GM23338 (cell line): ENCODE measurements around the gene VEPH1. TPM values are rescaled to one million over a fixed set of nuclear protein-coding genes. Genes with fewer than 3 reads are reported as not detected.

ENCODE experiments used
- ATAC-seq: fragments of 200-7000 bp; cut with Tn5 transposase; 3 replicates; pipeline ENCODE4 v1.9.1; 2020
- DNase-seq: peaks from one replicate; pipeline ENCODE4 v3.0.0-alpha.2; 2015; ENCODE audit warnings: low spot score
- H2AFZ ChIP-seq: fragments of 200-600 bp; sonication (generic); 2 replicates; pipeline ENCODE4 v1.8.0; 2016; ENCODE audit warnings: antibody characterized with exemption, mild to moderate bottlenecking, moderate library complexity
- H3F3A ChIP-seq: fragments of 200-600 bp; sonication (generic); replicated peaks from 2 replicates; pipeline ENCODE4 v1.8.0; 2017; ENCODE audit warnings: antibody characterized with exemption, mixed run types, low read depth
- H3K27ac ChIP-seq: fragments of 200-600 bp; sonication (generic); 2 replicates; pipeline ENCODE4 v1.6.1; 2016; ENCODE audit warnings: low read depth
- H3K27me3 ChIP-seq: fragments of 200-600 bp; sonication (generic); 2 replicates; pipeline ENCODE4 v1.8.0; 2016; ENCODE audit warnings: mild to moderate bottlenecking, mixed run types, moderate library complexity; ENCODE audit not compliant: insufficient read depth
- H3K36me3 ChIP-seq: fragments of 200-600 bp; sonication (generic); 2 replicates; pipeline ENCODE4 v1.8.0; 2016; ENCODE audit warnings: mild to moderate bottlenecking; ENCODE audit not compliant: insufficient read depth
- H3K4me1 ChIP-seq: fragments of 200-600 bp; sonication (generic); 2 replicates; pipeline ENCODE4 v1.8.0; 2016; ENCODE audit warnings: mild to moderate bottlenecking, moderate library complexity; ENCODE audit not compliant: insufficient read depth
- H3K4me2 ChIP-seq: fragments of 200-600 bp; sonication (generic); 2 replicates; pipeline ENCODE4 v1.7.1; 2017; ENCODE audit warnings: mixed run types
- H3K4me3 ChIP-seq: fragments of 200-600 bp; sonication (generic); 2 replicates; pipeline ENCODE4 v1.6.1; 2016; ENCODE audit warnings: mixed run types
- H3K79me2 ChIP-seq: fragments of 200-600 bp; sonication (generic); replicated peaks from 2 replicates; pipeline ENCODE4 v1.8.0; 2017; ENCODE audit warnings: mild to moderate bottlenecking; ENCODE audit not compliant: insufficient read depth
- H3K9me2 ChIP-seq: fragments of 200-600 bp; sonication (generic); 2 replicates; pipeline ENCODE4 v1.8.0; 2017; ENCODE audit not compliant: insufficient read depth
- H4K20me1 ChIP-seq: fragments of 200-600 bp; sonication (generic); replicated peaks from 2 replicates; pipeline ENCODE4 v1.8.0; 2017; ENCODE audit warnings: mild to moderate bottlenecking; ENCODE audit not compliant: insufficient read depth
- H3K27ac Mint-ChIP-seq: 2 replicates; pipeline ENCODE4 v1.8.0; 2020; ENCODE audit warnings: inconsistent platforms, mild to moderate bottlenecking, moderate library complexity, mixed read lengths
- H3K27me3 Mint-ChIP-seq: 3 replicates; pipeline ENCODE4 v1.8.0; 2022; ENCODE audit warnings: low read depth, mild to moderate bottlenecking, moderate library complexity, mixed read lengths, inconsistent platforms; ENCODE audit not compliant: insufficient read depth, poor library complexity
- H3K36me3 Mint-ChIP-seq: 3 replicates; pipeline ENCODE4 v1.8.0; 2021; ENCODE audit warnings: low read depth, mild to moderate bottlenecking, inconsistent platforms, moderate library complexity, mixed read lengths
- H3K4me1 Mint-ChIP-seq: 3 replicates; pipeline ENCODE4 v1.8.0; 2020; ENCODE audit warnings: mild to moderate bottlenecking, inconsistent platforms, mixed read lengths
- H3K4me3 Mint-ChIP-seq: 3 replicates; pipeline ENCODE4 v1.8.0; 2021; ENCODE audit warnings: moderate library complexity, mild to moderate bottlenecking, inconsistent platforms, mixed read lengths
- H3K9me3 Mint-ChIP-seq: 3 replicates; pipeline ENCODE4 v1.8.0; 2020; ENCODE audit warnings: moderate library complexity, mild to moderate bottlenecking, inconsistent platforms, mixed read lengths
- CREB1 ChIP-seq: fragments of 250-450 bp; sonication (Bioruptor Pico); IDR thresholded peaks from 2 replicates; pipeline ENCODE4 v1.5.0; 2020; ENCODE audit warnings: low read depth, mild to moderate bottlenecking, moderate library complexity
- EZH2 ChIP-seq: fragments of 200-600 bp; sonication (generic); IDR thresholded peaks from one replicate; pipeline ENCODE4 v1.8.0; 2017; ENCODE audit warnings: antibody characterized with exemption, mild to moderate bottlenecking, low read depth; ENCODE audit not compliant: unreplicated experiment
- EZH2phosphoT487 ChIP-seq: fragments of 200-600 bp; sonication (generic); IDR thresholded peaks from one replicate; pipeline ENCODE4 v1.8.1; 2018; ENCODE audit warnings: antibody characterized with exemption; ENCODE audit not compliant: unreplicated experiment
- JUNB ChIP-seq: IDR thresholded peaks from one replicate; pipeline ENCODE4 v1.6.1; 2016; ENCODE audit warnings: antibody characterized with exemption; ENCODE audit not compliant: unreplicated experiment
- NANOG ChIP-seq: IDR thresholded peaks from 2 replicates; pipeline ENCODE4 v1.6.1; 2016; ENCODE audit warnings: antibody characterized with exemption, borderline replicate concordance
- POLR2AphosphoS5 ChIP-seq: IDR thresholded peaks from 2 replicates; pipeline ENCODE4 v1.6.1; 2016; ENCODE audit warnings: antibody characterized with exemption, low read depth
- STAT1 ChIP-seq: IDR thresholded peaks from one replicate; pipeline ENCODE4 v1.6.1; 2016; ENCODE audit warnings: antibody characterized with exemption; ENCODE audit not compliant: unreplicated experiment
- ZNF114 ChIP-seq: fragments of 250-450 bp; sonication (Bioruptor Pico); IDR thresholded peaks from 2 replicates; pipeline ENCODE4 v1.5.0; 2020; ENCODE audit warnings: mild to moderate bottlenecking, moderate library complexity
- ZNF331 ChIP-seq: fragments of 250-450 bp; sonication (Bioruptor Pico); IDR thresholded peaks from 2 replicates; pipeline ENCODE4 v1.5.0; 2020; ENCODE audit warnings: low read depth, mild to moderate bottlenecking, moderate library complexity
- polyA plus RNA-seq: library from polyadenylated mRNA; unstranded; fragments of >200 nt; fragmentation: Nextera tagmentation; extraction: Ambion mirVana; gene quantifications from 2 replicates; pipeline ENCODE4 v1.2.1, GENCODE V29; 2016
- total RNA-seq: library from RNA; depleted of rRNA; stranded (reverse); fragments of >200 nt; shearing (Covaris generic); gene quantifications from 2 replicates; pipeline ENCODE4 v1.2.3, GENCODE V29; 2014
- TF ChIP-seq, protein P1 (sequence below): IDR thresholded peaks from one replicate; pipeline ENCODE4 v1.6.1; 2018; ENCODE audit warnings: antibody characterized with exemption; ENCODE audit not compliant: unreplicated experiment
- TF ChIP-seq, protein P2 (sequence below): fragments of 250-450 bp; sonication (Bioruptor Pico); IDR thresholded peaks from 2 replicates; pipeline ENCODE4 v1.5.0; 2020; ENCODE audit warnings: mild to moderate bottlenecking, moderate library complexity
- TF ChIP-seq, protein P3 (sequence below): IDR thresholded peaks from 2 replicates; pipeline ENCODE4 v1.6.1; 2016; ENCODE audit warnings: antibody characterized with exemption
- TF ChIP-seq, protein P4 (sequence below), 2 experiments: fragments of 200-600 bp in 1 of 2; sonication (generic) in 1 of 2; conservative IDR thresholded peaks; 2 replicates each; pipeline versions ENCODE4 v1.5.1 to v1.6.1; 2016 to 2017; ENCODE audit warnings: antibody characterized with exemption in 2 of 2, low read depth in 2 of 2, mild to moderate bottlenecking in 2 of 2, moderate library complexity in 1 of 2

Gene VEPH1
- total and polyA plus RNA-seq, 2 experiments from 2014 or later, result 15.4 to 33.8 TPM

GRCh38 chr3:157512534-157512933 lies 9.3 kb upstream of the VEPH1 start:
- H3K9me3 Mint-ChIP-seq, result no peaks in the 10 kb centered on the region
- Histone ChIP-seq H3F3A (no peaks in the 10 kb centered on the region), H4K20me1 (no peaks in the 10 kb centered on the region), H3K4me3 (no peak overlapping the region), H3K4me1 (no peaks in the 10 kb centered on the region), H3K27me3 (no peaks in the 10 kb centered on the region), H3K4me2 (no peak overlapping the region), H3K79me2 (no peaks in the 10 kb centered on the region), H3K9me2 (no peaks in the 10 kb centered on the region), H3K36me3 (no peaks in the 10 kb centered on the region), H3K27ac (no peak overlapping the region), H2AFZ (no peak overlapping the region)
- H3K27ac Mint-ChIP-seq, result no peak overlapping the region; the same call in 1 of the 2 replicates
- peaks cover 3% of the 10 kb centered on the region for H3K27me3 Mint-ChIP-seq
- H3K36me3 Mint-ChIP-seq, result no peaks in the 10 kb centered on the region
- ATAC-seq (no peak), DNase-seq (no peak)
- TF ChIP-seq NANOG (no peak), EZH2 (no peak), ZNF114 (CRISPR knock-in tag) (no peak), EZH2phosphoT487 (no peak), CREB1 (CRISPR knock-in tag) (no peak), POLR2AphosphoS5 (no peak), ZNF331 (CRISPR knock-in tag) (no peak), STAT1 (no peak), JUNB (no peak)
- TF ChIP-seq, protein P1, sequence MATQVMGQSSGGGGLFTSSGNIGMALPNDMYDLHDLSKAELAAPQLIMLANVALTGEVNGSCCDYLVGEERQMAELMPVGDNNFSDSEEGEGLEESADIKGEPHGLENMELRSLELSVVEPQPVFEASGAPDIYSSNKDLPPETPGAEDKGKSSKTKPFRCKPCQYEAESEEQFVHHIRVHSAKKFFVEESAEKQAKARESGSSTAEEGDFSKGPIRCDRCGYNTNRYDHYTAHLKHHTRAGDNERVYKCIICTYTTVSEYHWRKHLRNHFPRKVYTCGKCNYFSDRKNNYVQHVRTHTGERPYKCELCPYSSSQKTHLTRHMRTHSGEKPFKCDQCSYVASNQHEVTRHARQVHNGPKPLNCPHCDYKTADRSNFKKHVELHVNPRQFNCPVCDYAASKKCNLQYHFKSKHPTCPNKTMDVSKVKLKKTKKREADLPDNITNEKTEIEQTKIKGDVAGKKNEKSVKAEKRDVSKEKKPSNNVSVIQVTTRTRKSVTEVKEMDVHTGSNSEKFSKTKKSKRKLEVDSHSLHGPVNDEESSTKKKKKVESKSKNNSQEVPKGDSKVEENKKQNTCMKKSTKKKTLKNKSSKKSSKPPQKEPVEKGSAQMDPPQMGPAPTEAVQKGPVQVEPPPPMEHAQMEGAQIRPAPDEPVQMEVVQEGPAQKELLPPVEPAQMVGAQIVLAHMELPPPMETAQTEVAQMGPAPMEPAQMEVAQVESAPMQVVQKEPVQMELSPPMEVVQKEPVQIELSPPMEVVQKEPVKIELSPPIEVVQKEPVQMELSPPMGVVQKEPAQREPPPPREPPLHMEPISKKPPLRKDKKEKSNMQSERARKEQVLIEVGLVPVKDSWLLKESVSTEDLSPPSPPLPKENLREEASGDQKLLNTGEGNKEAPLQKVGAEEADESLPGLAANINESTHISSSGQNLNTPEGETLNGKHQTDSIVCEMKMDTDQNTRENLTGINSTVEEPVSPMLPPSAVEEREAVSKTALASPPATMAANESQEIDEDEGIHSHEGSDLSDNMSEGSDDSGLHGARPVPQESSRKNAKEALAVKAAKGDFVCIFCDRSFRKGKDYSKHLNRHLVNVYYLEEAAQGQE, result no peak
- TF ChIP-seq, protein P2, sequence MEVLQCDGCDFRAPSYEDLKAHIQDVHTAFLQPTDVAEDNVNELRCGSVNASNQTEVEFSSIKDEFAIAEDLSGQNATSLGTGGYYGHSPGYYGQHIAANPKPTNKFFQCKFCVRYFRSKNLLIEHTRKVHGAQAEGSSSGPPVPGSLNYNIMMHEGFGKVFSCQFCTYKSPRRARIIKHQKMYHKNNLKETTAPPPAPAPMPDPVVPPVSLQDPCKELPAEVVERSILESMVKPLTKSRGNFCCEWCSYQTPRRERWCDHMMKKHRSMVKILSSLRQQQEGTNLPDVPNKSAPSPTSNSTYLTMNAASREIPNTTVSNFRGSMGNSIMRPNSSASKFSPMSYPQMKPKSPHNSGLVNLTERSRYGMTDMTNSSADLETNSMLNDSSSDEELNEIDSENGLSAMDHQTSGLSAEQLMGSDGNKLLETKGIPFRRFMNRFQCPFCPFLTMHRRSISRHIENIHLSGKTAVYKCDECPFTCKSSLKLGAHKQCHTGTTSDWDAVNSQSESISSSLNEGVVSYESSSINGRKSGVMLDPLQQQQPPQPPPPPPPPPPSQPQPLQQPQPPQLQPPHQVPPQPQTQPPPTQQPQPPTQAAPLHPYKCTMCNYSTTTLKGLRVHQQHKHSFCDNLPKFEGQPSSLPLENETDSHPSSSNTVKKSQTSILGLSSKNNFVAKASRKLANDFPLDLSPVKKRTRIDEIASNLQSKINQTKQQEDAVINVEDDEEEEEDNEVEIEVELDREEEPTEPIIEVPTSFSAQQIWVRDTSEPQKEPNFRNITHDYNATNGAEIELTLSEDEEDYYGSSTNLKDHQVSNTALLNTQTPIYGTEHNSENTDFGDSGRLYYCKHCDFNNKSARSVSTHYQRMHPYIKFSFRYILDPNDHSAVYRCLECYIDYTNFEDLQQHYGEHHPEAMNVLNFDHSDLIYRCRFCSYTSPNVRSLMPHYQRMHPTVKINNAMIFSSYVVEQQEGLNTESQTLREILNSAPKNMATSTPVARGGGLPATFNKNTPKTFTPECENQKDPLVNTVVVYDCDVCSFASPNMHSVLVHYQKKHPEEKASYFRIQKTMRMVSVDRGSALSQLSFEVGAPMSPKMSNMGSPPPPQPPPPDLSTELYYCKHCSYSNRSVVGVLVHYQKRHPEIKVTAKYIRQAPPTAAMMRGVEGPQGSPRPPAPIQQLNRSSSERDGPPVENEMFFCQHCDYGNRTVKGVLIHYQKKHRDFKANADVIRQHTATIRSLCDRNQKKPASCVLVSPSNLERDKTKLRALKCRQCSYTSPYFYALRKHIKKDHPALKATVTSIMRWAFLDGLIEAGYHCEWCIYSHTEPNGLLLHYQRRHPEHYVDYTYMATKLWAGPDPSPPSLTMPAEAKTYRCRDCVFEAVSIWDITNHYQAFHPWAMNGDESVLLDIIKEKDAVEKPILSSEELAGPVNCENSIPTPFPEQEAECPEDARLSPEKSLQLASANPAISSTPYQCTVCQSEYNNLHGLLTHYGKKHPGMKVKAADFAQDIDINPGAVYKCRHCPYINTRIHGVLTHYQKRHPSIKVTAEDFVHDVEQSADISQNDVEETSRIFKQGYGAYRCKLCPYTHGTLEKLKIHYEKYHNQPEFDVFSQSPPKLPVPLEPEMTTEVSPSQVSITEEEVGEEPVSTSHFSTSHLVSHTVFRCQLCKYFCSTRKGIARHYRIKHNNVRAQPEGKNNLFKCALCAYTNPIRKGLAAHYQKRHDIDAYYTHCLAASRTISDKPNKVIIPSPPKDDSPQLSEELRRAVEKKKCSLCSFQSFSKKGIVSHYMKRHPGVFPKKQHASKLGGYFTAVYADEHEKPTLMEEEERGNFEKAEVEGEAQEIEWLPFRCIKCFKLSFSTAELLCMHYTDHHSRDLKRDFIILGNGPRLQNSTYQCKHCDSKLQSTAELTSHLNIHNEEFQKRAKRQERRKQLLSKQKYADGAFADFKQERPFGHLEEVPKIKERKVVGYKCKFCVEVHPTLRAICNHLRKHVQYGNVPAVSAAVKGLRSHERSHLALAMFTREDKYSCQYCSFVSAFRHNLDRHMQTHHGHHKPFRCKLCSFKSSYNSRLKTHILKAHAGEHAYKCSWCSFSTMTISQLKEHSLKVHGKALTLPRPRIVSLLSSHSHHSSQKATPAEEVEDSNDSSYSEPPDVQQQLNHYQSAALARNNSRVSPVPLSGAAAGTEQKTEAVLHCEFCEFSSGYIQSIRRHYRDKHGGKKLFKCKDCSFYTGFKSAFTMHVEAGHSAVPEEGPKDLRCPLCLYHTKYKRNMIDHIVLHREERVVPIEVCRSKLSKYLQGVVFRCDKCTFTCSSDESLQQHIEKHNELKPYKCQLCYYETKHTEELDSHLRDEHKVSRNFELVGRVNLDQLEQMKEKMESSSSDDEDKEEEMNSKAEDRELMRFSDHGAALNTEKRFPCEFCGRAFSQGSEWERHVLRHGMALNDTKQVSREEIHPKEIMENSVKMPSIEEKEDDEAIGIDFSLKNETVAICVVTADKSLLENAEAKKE (CRISPR knock-in tag), result no peak
- TF ChIP-seq, protein P3, sequence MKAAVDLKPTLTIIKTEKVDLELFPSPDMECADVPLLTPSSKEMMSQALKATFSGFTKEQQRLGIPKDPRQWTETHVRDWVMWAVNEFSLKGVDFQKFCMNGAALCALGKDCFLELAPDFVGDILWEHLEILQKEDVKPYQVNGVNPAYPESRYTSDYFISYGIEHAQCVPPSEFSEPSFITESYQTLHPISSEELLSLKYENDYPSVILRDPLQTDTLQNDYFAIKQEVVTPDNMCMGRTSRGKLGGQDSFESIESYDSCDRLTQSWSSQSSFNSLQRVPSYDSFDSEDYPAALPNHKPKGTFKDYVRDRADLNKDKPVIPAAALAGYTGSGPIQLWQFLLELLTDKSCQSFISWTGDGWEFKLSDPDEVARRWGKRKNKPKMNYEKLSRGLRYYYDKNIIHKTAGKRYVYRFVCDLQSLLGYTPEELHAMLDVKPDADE, result no peak
- TF ChIP-seq, protein P4, sequence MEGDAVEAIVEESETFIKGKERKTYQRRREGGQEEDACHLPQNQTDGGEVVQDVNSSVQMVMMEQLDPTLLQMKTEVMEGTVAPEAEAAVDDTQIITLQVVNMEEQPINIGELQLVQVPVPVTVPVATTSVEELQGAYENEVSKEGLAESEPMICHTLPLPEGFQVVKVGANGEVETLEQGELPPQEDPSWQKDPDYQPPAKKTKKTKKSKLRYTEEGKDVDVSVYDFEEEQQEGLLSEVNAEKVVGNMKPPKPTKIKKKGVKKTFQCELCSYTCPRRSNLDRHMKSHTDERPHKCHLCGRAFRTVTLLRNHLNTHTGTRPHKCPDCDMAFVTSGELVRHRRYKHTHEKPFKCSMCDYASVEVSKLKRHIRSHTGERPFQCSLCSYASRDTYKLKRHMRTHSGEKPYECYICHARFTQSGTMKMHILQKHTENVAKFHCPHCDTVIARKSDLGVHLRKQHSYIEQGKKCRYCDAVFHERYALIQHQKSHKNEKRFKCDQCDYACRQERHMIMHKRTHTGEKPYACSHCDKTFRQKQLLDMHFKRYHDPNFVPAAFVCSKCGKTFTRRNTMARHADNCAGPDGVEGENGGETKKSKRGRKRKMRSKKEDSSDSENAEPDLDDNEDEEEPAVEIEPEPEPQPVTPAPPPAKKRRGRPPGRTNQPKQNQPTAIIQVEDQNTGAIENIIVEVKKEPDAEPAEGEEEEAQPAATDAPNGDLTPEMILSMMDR (conservative IDR thresholded peaks at IDR 0.05; ENCODE audit: low read depth in 2 of 2), result no peak
- no peaks in the 10 kb centered on the region for H3K4me1 Mint-ChIP-seq
- no peak overlapping the region for H3K4me3 Mint-ChIP-seq
